ENCODE results near the gene WNT5B.

- no peak for TF ChIP-seq POLR2A (IDR thresholded peaks at IDR 0.05)
- no peak for TF ChIP-seq CTCF (IDR thresholded peaks at IDR 0.05)
Measured at GRCh38 chr12:1696800-1697199, 67.8 kb downstream of the WNT5B start.

Measured in heart left ventricle (tissue), 13 donors.